ENCODE results near the gene PRCD. TPM values are rescaled to one million over a fixed set of nuclear protein-coding genes. Genes with fewer than 3 reads are reported as not detected.
A peak's percentile ranks its signal among the peaks of the same experiment; 100 is the strongest.

Gene PRCD
- total and polyA plus RNA-seq, 11 donors, result 1.1 to 7.6 (median 2.7) TPM

- intact Hi-C loops (cut with DNase I), result loop anchor here in 5 of 10 donors (2.0 to 10.0 kb wide), 5 partner anchors 16 to 199 kb away; partner anchors contain the start of gene QRICH2 (in 1 of the 5)
- H3K27ac ChIP-seq, result peak within 1 kb of the TSS; percentile 72 to 96 (median 92)
- H3K4me3 ChIP-seq, result peak within 1 kb of the TSS; percentile 46 to 85 (median 80)
- TF ChIP-seq POLR2A (IDR thresholded peaks at IDR 0.05), result peak; percentile 28 to 94
- no peak for TF ChIP-seq CTCF (IDR thresholded peaks at IDR 0.05)
- H3K4me1 ChIP-seq, result peaks cover 10 to 71% (median 42%) of the 10 kb centered on the region in 12 donors
- H3K9me3 ChIP-seq, result no peaks in the 10 kb centered on the region
- H3K36me3 ChIP-seq, result no peaks in the 10 kb centered on the region
- no peaks in the 10 kb centered on the region for H3K27me3 ChIP-seq
- WGBS, 4 donors, result 2 to 6% (median 2%) methylated on average over 15 to 72 of the region's 72 CpGs
- DNase-seq (peak; percentile 88 to 97 (median 92)), ATAC-seq (peak; percentile 71 to 90 (median 85))
Measured at GRCh38 chr17:76501018-76501826, 38.6 kb upstream of the PRCD start, which contains the start of gene RHBDF2. Gene RHBDF2, minus strand, starts transcription at chr17:76501423. Its CDS starts 19,899 bp downstream, at chr17:76481524.

GRCh38 chr17:76501827-76502307, 38.0 kb upstream of the PRCD start:
- H3K27ac ChIP-seq, result peak overlapping the region; percentile 72 to 96 (median 92)
- H3K36me3 ChIP-seq, result no peaks in the 10 kb centered on the region
- H3K4me3 ChIP-seq, result peak overlapping the region in 10 of 12 donors; percentile 46 to 85 (median 78)
- WGBS, 4 donors, result 66 to 83% (median 77%) methylated on average over 5 to 11 of the region's 11 CpGs
- no peak for ATAC-seq
- DNase-seq, result no peak
- H3K9me3 ChIP-seq, result no peaks in the 10 kb centered on the region
- peaks cover 0 to 5% (median 0%) of the 10 kb centered on the region in 9 donors for H3K27me3 ChIP-seq
- H3K4me1 ChIP-seq, result peaks cover 10 to 70% (median 42%) of the 10 kb centered on the region in 12 donors
- intact Hi-C loops (cut with DNase I), result loop anchor here in 5 of 10 donors (2.0 to 10.0 kb wide), 5 partner anchors 17 to 200 kb away; partner anchors contain the start of gene QRICH2 (in 1 of the 5)
- TF ChIP-seq POLR2A (IDR thresholded peaks at IDR 0.05) (no peak), CTCF (IDR thresholded peaks at IDR 0.05) (no peak)

- H3K27me3 ChIP-seq, result peaks cover 0 to 9% (median 0%) of the 10 kb centered on the region in 9 donors
- ATAC-seq (no peak), DNase-seq (no peak)
- 81 to 84% (median 82%) methylated on average over 8 of the region's 8 CpGs for WGBS, 4 donors
- peaks cover 8 to 63% (median 38%) of the 10 kb centered on the region in 12 donors for H3K4me1 ChIP-seq
- no peaks in the 10 kb centered on the region for H3K9me3 ChIP-seq
- H3K36me3 ChIP-seq, result no peaks in the 10 kb centered on the region
- TF ChIP-seq POLR2A (IDR thresholded peaks at IDR 0.05), result no peak
- no peak for TF ChIP-seq CTCF (IDR thresholded peaks at IDR 0.05)
- H3K27ac ChIP-seq, result peak overlapping the region in 4 of 12 donors; percentile 88 to 94 (median 92)
- no peak overlapping the region for H3K4me3 ChIP-seq
- intact Hi-C loops (cut with DNase I), result loop anchor here in 5 of 10 donors (5.0 to 10.0 kb wide), 4 partner anchors 95 to 200 kb away; partner anchors contain the start of gene QRICH2 (in 1 of the 5)
Measured at GRCh38 chr17:76502341-76503211, 37.3 kb upstream of the PRCD start.
